Vagina (tissue), 2 donors: Measurements from ENCODE around the gene CSNK2B. TPM values are rescaled to one million over a fixed set of nuclear protein-coding genes. Genes with fewer than 3 reads are reported as not detected.

Experiments used
- DNase-seq, 2 donors: peaks; one replicate each; pipeline ENCODE4 v3.0.0-alpha.2; 2017; ENCODE audit errors: extremely low spot score in 2 of 2
- H3K27ac ChIP-seq: fragments of 200-600 bp; sonication (generic); one replicate; pipeline ENCODE4 v1.5.1; 2019
- H3K27me3 ChIP-seq: fragments of 200-600 bp; sonication (generic); one replicate; pipeline ENCODE4 v1.5.1; 2019
- H3K36me3 ChIP-seq, 2 donors: fragments of 200-600 bp; sonication (generic); one replicate each; pipeline ENCODE4 v1.5.1; 2017 to 2019
- H3K4me1 ChIP-seq: fragments of 200-600 bp; sonication (generic); one replicate; pipeline ENCODE4 v1.5.1; 2019
- H3K4me3 ChIP-seq, 2 donors: fragments of 200-600 bp; sonication (generic); 1 replicate in 1 of 2; 2 replicates in 1 of 2; pipeline ENCODE4 v1.5.1; 2016 to 2019
- H3K9me3 ChIP-seq: fragments of 200-600 bp; sonication (generic); one replicate; pipeline ENCODE4 v1.5.1; 2019
- POLR2A ChIP-seq, 2 donors: fragments of 450-650 bp; IDR thresholded peaks; one replicate each; pipeline ENCODE4 v1.6.1; 2017; ENCODE audit warnings: antibody characterized with exemption in 2 of 2, mild to moderate bottlenecking in 2 of 2, moderate library complexity in 2 of 2
- POLR2AphosphoS5 ChIP-seq, 2 donors: sonication (generic); formaldehyde crosslinking; IDR thresholded peaks; one replicate each; pipeline ENCODE4 v1.9.0; 2017; ENCODE audit warnings: antibody characterized with exemption in 2 of 2, mild to moderate bottlenecking in 2 of 2, low read depth in 1 of 2; ENCODE audit not compliant: insufficient read depth in 1 of 2
- intact Hi-C: fragments of 100-400 bp; cut with DNase I; formaldehyde crosslinking; loops from one replicate; pipeline ENCODE4 v1.15.1; 2023
- total RNA-seq: library from RNA; depleted of rRNA; stranded (reverse); fragments of >200 nt; gene quantifications from one replicate; pipeline ENCODE4 v1.2.3, GENCODE V29; 2016
- TF ChIP-seq, protein P1 (sequence below), 3 experiments: fragments of 450-650 bp in 2 of 3; fragments of 200-600 bp in 1 of 3; sonication (generic) in 1 of 3; IDR thresholded peaks; one replicate each; pipeline ENCODE4 v1.5.1; 2017 to 2019; ENCODE audit warnings: antibody characterized with exemption in 3 of 3, mild to moderate bottlenecking in 2 of 3, moderate library complexity in 2 of 3

The CSNK2B gene
- total RNA-seq, 1 donor from 2014 or later: 219 TPM

DNA sequence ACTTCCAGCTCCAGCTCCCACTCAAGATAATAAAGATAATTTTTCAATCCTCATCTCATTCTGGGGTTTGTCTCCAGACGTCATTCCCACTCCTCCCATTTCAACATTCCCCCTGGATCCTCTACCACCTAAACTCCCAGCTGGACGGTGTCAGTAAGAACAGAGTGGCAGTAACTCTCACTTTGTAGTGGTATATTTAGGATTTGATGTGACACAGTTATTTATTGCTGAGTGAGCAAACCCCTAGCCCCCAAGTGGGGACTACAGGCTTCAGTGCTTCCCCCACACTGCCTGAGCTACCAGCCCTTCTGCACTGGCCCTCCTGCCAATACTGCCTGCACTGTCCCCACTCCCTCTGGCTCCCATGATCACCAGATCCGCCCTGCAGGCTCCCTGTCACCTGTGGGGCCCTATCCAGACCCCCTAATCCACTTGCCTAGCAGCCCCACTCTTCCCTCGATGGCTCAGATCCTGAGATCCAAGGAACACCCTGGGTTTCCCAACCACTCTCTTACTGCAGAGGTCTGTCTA is 7.7 kb upstream of the CSNK2B start:
- TF ChIP-seq POLR2AphosphoS5 (IDR thresholded peaks at IDR 0.05; ENCODE audit: insufficient read depth in 1 of 2, low read depth in 1 of 2): no peak
- TF ChIP-seq POLR2A (IDR thresholded peaks at IDR 0.05): no peak
- TF ChIP-seq, protein P1, sequence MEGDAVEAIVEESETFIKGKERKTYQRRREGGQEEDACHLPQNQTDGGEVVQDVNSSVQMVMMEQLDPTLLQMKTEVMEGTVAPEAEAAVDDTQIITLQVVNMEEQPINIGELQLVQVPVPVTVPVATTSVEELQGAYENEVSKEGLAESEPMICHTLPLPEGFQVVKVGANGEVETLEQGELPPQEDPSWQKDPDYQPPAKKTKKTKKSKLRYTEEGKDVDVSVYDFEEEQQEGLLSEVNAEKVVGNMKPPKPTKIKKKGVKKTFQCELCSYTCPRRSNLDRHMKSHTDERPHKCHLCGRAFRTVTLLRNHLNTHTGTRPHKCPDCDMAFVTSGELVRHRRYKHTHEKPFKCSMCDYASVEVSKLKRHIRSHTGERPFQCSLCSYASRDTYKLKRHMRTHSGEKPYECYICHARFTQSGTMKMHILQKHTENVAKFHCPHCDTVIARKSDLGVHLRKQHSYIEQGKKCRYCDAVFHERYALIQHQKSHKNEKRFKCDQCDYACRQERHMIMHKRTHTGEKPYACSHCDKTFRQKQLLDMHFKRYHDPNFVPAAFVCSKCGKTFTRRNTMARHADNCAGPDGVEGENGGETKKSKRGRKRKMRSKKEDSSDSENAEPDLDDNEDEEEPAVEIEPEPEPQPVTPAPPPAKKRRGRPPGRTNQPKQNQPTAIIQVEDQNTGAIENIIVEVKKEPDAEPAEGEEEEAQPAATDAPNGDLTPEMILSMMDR (IDR thresholded peaks at IDR 0.05): no peak
- H3K27me3 ChIP-seq: no peaks in the 10 kb centered on the region
- H3K9me3 ChIP-seq: no peaks in the 10 kb centered on the region
- peaks cover 0 to 8% of the 10 kb centered on the region in 2 donors for H3K36me3 ChIP-seq
- intact Hi-C loops: no loop called here
- no peak overlapping the region for H3K4me3 ChIP-seq
- H3K27ac ChIP-seq: no peak overlapping the region
- H3K4me1 ChIP-seq: peaks cover 58% of the 10 kb centered on the region
- DNase-seq: no peak

DNA sequence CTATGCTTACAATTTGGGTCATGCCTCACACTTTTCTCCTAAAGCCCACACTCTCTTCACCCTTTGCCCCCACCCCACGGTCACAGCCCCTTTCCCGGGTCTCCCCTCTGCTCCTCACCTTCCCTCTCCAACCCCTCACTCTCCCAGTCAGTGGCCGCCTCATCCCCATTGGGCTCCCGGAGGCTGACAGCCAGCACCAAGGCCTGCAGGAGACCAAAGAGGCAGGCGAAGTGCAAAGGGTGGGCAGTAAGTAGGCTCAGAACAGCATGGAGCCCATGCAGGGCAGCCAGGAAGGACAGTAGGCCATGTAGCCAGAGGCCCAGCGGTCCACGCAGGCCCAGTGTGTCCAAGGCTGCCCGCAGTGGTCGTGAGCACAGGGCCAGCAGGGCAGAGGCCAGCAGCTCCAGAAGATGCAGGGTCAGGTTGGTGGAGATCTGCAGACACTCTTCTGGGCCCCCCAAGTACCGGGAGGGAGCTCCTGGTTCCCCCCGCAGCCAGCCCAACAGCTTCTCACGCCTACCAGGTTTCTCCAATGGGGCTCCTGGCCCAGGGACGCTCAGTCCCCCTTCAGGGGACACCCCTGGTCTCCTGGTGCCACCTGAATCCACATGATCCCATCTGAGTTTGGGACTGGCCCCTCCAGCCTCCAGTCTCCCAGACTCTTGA is 6.8 kb upstream of the CSNK2B start:
- no peak for TF ChIP-seq POLR2A (IDR thresholded peaks at IDR 0.05)
- no peak for TF ChIP-seq POLR2AphosphoS5 (IDR thresholded peaks at IDR 0.05; ENCODE audit: insufficient read depth in 1 of 2, low read depth in 1 of 2)
- TF ChIP-seq, protein P1 (IDR thresholded peaks at IDR 0.05): no peak
- Histone ChIP-seq H3K27ac (peak overlapping the region; percentile 91), H3K9me3 (no peaks in the 10 kb centered on the region), H3K4me3 (peak overlapping the region; percentile 60 to 87), H3K36me3 (peaks cover 0 to 8% of the 10 kb centered on the region in 2 donors), H3K4me1 (peaks cover 59% of the 10 kb centered on the region), H3K27me3 (no peaks in the 10 kb centered on the region)
- no peak for DNase-seq
- intact Hi-C loops: no loop called here

DNA sequence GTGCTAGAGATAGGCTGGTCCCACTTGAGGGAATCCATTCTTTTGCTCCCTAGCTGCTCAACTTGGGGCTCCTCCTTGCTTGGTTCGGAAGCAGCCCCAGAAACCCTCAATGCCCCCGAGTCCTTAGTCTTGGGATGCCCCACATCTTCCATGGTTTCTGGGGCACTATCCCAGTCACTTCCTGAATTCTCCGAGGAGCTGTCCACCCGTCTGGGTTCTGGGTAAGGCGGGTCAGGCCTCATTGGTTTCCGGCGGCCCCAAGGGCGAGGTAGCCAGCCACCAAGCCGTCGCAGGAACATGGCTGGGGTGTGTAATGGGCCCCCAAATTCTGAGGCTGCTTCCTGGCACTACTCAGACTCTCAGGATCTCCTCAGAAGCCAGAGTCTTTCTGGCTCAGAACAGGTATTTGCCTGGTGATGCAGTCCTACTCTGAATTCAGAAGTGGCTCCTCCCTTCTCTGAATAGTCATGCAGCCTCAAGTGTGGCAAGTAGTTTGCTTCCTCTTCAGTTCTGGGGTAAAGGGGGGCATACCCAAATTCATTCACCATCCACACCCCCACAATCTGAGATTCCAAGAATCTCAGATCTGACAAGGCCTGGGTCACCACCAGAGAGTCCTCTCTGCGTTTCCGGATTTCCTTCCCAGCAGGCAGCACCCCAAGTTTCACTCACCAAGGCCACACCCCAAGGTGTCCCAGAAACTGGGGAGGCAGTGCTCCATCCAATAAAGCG is 6.1 kb upstream of the CSNK2B start:
- Histone ChIP-seq H3K27me3 (no peaks in the 10 kb centered on the region), H3K4me3 (peak overlapping the region; percentile 60 to 87), H3K9me3 (no peaks in the 10 kb centered on the region), H3K36me3 (peaks cover 0 to 8% of the 10 kb centered on the region in 2 donors), H3K27ac (peak overlapping the region; percentile 91), H3K4me1 (peaks cover 63% of the 10 kb centered on the region)
- intact Hi-C loops: no loop called here
- TF ChIP-seq POLR2AphosphoS5 (IDR thresholded peaks at IDR 0.05; ENCODE audit: insufficient read depth in 1 of 2, low read depth in 1 of 2) (peak in 1 of 2 donors; percentile 24), POLR2A (IDR thresholded peaks at IDR 0.05) (no peak)
- TF ChIP-seq, protein P1 (IDR thresholded peaks at IDR 0.05): no peak
- no peak for DNase-seq

DNA sequence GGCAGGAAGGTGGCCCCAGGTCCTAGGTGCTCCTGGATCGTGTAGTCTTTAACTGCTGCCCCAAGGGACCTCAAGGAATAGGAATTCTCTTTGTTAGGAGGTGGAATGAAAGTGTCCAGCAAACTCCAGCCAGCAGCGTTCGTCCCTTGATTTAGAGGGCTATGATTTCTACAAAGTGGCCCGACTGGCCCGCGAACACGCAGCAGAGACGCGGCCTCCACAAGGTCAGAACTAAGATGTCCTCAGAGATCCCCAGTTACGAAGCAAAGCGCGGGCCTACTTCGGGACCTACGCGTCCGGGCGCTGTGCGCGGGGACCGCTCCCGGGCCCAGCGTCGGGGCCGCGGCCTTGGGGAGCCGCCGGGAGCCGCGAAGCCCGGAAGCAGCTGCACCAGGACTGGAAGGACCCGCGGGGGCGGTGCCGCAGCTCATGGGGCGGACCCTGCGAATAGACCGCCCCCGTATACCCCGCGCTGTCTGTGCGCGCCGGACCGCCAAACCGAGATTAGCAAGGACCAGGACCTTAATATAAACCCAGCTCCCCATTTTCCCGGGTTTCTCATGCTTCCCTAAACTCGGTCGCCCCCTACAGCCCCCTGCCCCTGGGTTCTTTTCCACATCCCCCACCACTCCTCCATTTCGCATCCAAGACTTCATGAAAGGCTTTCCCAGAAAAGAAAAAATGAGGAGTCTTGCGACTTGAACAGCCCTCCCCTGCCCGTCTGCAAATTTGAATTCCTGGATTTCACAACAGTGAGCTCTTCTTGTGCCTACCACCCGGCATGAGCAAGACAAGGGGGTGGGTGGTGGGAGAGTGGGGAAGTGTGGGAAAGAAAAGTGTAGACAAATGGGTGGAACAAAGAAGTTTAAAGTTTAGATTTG is 5.3 kb upstream of the CSNK2B start, which contains the start of gene C6orf47:
Gene C6orf47 (minus strand): TSS at position 398 of the 881 bp plus-strand sequence. CDS start 831 bp downstream, outside the sequence.
- Histone ChIP-seq H3K9me3 (no peaks in the 10 kb centered on the region), H3K27me3 (no peaks in the 10 kb centered on the region), H3K4me3 (peak within 1 kb of the TSS; percentile 60 to 87), H3K4me1 (peaks cover 63% of the 10 kb centered on the region), H3K36me3 (peaks cover 0 to 8% of the 10 kb centered on the region in 2 donors), H3K27ac (peak within 1 kb of the TSS; percentile 91)
- intact Hi-C loops: no loop called here
- no peak for DNase-seq
- TF ChIP-seq, protein P1 (IDR thresholded peaks at IDR 0.05): no peak
- TF ChIP-seq POLR2AphosphoS5 (IDR thresholded peaks at IDR 0.05; ENCODE audit: insufficient read depth in 1 of 2, low read depth in 1 of 2): peak; percentile 10 to 89
- TF ChIP-seq POLR2A (IDR thresholded peaks at IDR 0.05): peak in 1 of 2 donors; percentile 77
